Measurements from ENCODE around the gene EMC10.

EMC10 gene

GRCh38 chr19:50534478-50534877 lies 58.2 kb downstream of the EMC10 start:
- H3K4me3 ChIP-seq = no peak overlapping the region
- H3K4me1 ChIP-seq = peaks cover 11% of the 10 kb centered on the region; the same call in 1 of the 2 replicates
- no peak overlapping the region for H3K9ac ChIP-seq
- no peak overlapping the region for H3K27ac ChIP-seq
- no peak for TF ChIP-seq Cebpa-rat (IDR thresholded peaks at IDR 0.05)
- no peaks in the 10 kb centered on the region for H4K20me1 ChIP-seq
- no peak overlapping the region for H3K4me2 ChIP-seq
- no peaks in the 10 kb centered on the region for H3K36me3 ChIP-seq
- no peaks in the 10 kb centered on the region for H3K27me3 ChIP-seq
- H3K9me3 ChIP-seq = peaks cover 26% of the 10 kb centered on the region

GRCh38 chr19:50535672-50536187 lies 59.4 kb downstream of the EMC10 start:
- Histone ChIP-seq H3K9me3 (peaks cover 26% of the 10 kb centered on the region), H4K20me1 (no peaks in the 10 kb centered on the region), H3K4me2 (peak overlapping the region; percentile 11; the same call in 1 of the 2 replicates), H3K9ac (no peak overlapping the region), H3K27me3 (no peaks in the 10 kb centered on the region), H3K4me3 (no peak overlapping the region), H3K36me3 (no peaks in the 10 kb centered on the region), H3K4me1 (peaks cover 11% of the 10 kb centered on the region; the same call in 1 of the 2 replicates), H3K27ac (no peak overlapping the region)
- TF ChIP-seq Cebpa-rat (IDR thresholded peaks at IDR 0.05) = no peak

- no peak overlapping the region for H3K4me3 ChIP-seq
- H3K9me3 ChIP-seq = peaks cover 23% of the 10 kb centered on the region
- H3K9ac ChIP-seq = no peak overlapping the region
- no peaks in the 10 kb centered on the region for H4K20me1 ChIP-seq
- TF ChIP-seq Cebpa-rat (IDR thresholded peaks at IDR 0.05) = no peak
- no peak overlapping the region for H3K4me2 ChIP-seq
- H3K36me3 ChIP-seq = no peaks in the 10 kb centered on the region
- H3K27ac ChIP-seq = no peak overlapping the region
- H3K27me3 ChIP-seq = no peaks in the 10 kb centered on the region
- H3K4me1 ChIP-seq = peaks cover 20% of the 10 kb centered on the region
Observed at GRCh38 chr19:50536662-50537305, 60.5 kb downstream of the EMC10 start.

GRCh38 chr19:50537306-50537685 lies 61.0 kb downstream of the EMC10 start:
- TF ChIP-seq Cebpa-rat (IDR thresholded peaks at IDR 0.05) = no peak

GRCh38 chr19:50537769-50538230 lies 61.5 kb downstream of the EMC10 start:
- peaks cover 13% of the 10 kb centered on the region for H3K9me3 ChIP-seq
- no peak for TF ChIP-seq Cebpa-rat (IDR thresholded peaks at IDR 0.05)
- H4K20me1 ChIP-seq = no peaks in the 10 kb centered on the region
- H3K27me3 ChIP-seq = no peaks in the 10 kb centered on the region
- H3K4me2 ChIP-seq = no peak overlapping the region
- peaks cover 30% of the 10 kb centered on the region for H3K4me1 ChIP-seq
- H3K27ac ChIP-seq = no peak overlapping the region
- no peak overlapping the region for H3K9ac ChIP-seq
- no peak overlapping the region for H3K4me3 ChIP-seq
- H3K36me3 ChIP-seq = no peaks in the 10 kb centered on the region

More at GRCh38 chr19:50537306-50537685, 61.0 kb downstream of the EMC10 start:
- Histone ChIP-seq H3K9me3 (peaks cover 18% of the 10 kb centered on the region), H3K4me3 (no peak overlapping the region), H3K36me3 (no peaks in the 10 kb centered on the region), H3K27me3 (no peaks in the 10 kb centered on the region), H3K4me1 (peaks cover 25% of the 10 kb centered on the region), H3K27ac (no peak overlapping the region), H3K4me2 (no peak overlapping the region), H4K20me1 (no peaks in the 10 kb centered on the region), H3K9ac (no peak overlapping the region)
